Transverse colon (tissue), 4 donors: Measurements from ENCODE around the gene FCHO2. TPM values are rescaled to one million over a fixed set of nuclear protein-coding genes. Genes with fewer than 3 reads are reported as not detected.
A peak's percentile ranks its signal among the peaks of the same experiment; 100 is the strongest.

Experiments used
- DNase-seq: peaks from one replicate; pipeline ENCODE4 v3.0.0-alpha.2; 2019
- H3K27ac ChIP-seq, 4 donors: fragments of 200-600 bp; sonication (generic); 2 replicates each; pipeline ENCODE4 v1.5.1; 2016 to 2018; ENCODE audit warnings: inconsistent platforms in 4 of 4
- H3K27me3 ChIP-seq: fragments of 200-600 bp; sonication (generic); 2 replicates; pipeline ENCODE4 v1.5.1; 2017; ENCODE audit warnings: inconsistent platforms
- H3K36me3 ChIP-seq, 4 donors: fragments of 200-600 bp; sonication (generic); 2 replicates each; pipeline ENCODE4 v1.5.1; 2017 to 2019; ENCODE audit warnings: inconsistent platforms in 4 of 4
- H3K4me1 ChIP-seq, 4 donors: fragments of 200-600 bp; sonication (generic); 2 replicates each; pipeline ENCODE4 v1.5.1; 2017 to 2020; ENCODE audit warnings: inconsistent platforms in 4 of 4
- H3K4me3 ChIP-seq, 4 donors: fragments of 200-600 bp; sonication (generic); 1 replicate in 1 of 4; 2 replicates in 3 of 4; pipeline versions ENCODE4 v1.5.1 to v1.6.1; 2017 to 2019; ENCODE audit warnings: inconsistent platforms in 4 of 4
- H3K9me3 ChIP-seq, 2 donors: fragments of 200-600 bp; sonication (generic); 2 replicates each; pipeline ENCODE4 v1.5.1; 2017 to 2019; ENCODE audit warnings: inconsistent platforms in 2 of 2
- CTCF ChIP-seq, 5 experiments: fragments of 200-600 bp in 3 of 5; fragments of 450-650 bp in 2 of 5; sonication (generic) in 3 of 5; IDR thresholded peaks; 1 replicate in 2 of 5; 2 replicates in 3 of 5; pipeline ENCODE4 v1.5.1; 2016 to 2017; ENCODE audit warnings: antibody characterized with exemption in 5 of 5, inconsistent platforms in 3 of 5, mild to moderate bottlenecking in 2 of 5, moderate library complexity in 1 of 5
- EP300 ChIP-seq: sonication (generic); formaldehyde crosslinking; IDR thresholded peaks from one replicate; pipeline ENCODE4 v1.6.1; 2017; ENCODE audit warnings: antibody characterized with exemption, low read depth
- POLR2A ChIP-seq: fragments of 450-650 bp; IDR thresholded peaks from one replicate; pipeline ENCODE4 v1.6.1; 2016; ENCODE audit warnings: antibody characterized with exemption, mild to moderate bottlenecking, moderate library complexity
- POLR2AphosphoS5 ChIP-seq, 3 donors: sonication (generic); formaldehyde crosslinking; IDR thresholded peaks; one replicate each; pipeline ENCODE4 v1.6.1; 2016; ENCODE audit warnings: antibody characterized with exemption in 3 of 3
- WGBS, 2 donors: methylation state at CpG; one replicate each; pipeline ENCODE4 v1.1.5; 2018; ENCODE audit warnings: low coverage in 1 of 2; 5-methylcytosine and 5-hydroxymethylcytosine counted together
- in situ Hi-C, 4 donors: fragments of 200-750 bp; cut with MboI; loops; one replicate each; pipeline versions ENCODE4 v1.15.0 to v1.15.1; 2017; ENCODE audit warnings: low sequenced_read_pairs in 3 of 4, low pct_ligation_motif_present in 1 of 4, low pct_unique_long_range_greater_than_20kb in 1 of 4
- intact Hi-C: fragments of 100-400 bp; cut with DNase I; formaldehyde crosslinking; loops from one replicate; pipeline ENCODE4 v1.15.1; 2023; ENCODE audit warnings: low total_unique reads
- total RNA-seq, 4 donors: library from RNA; depleted of rRNA; stranded (reverse); fragments of >200 nt; gene quantifications; one replicate each; pipeline ENCODE4 v1.1.0, GENCODE V29; 2016

The FCHO2 gene
- total RNA-seq, 4 donors from 2014 or later, result 25.8 to 45.4 (median 29.2) TPM

- Histone ChIP-seq H3K27ac (peak overlapping the region; percentile 96 to 97 (median 97)), H3K4me1 (peaks cover 4 to 48% (median 23%) of the 10 kb centered on the region in 4 donors), H3K27me3 (no peaks in the 10 kb centered on the region), H3K9me3 (no peaks in the 10 kb centered on the region), H3K36me3 (no peaks in the 10 kb centered on the region), H3K4me3 (no peak overlapping the region)
- 92 to 93% methylated on average over 3 to 7 of the region's 7 CpGs for WGBS, 2 donors
- no peak for DNase-seq
- in situ Hi-C loops, result loop anchor here in 1 of 4 donors (10.0 kb wide), 1 partner anchor 250 kb away; no protein-coding TSS in a partner anchor
- intact Hi-C loops, result no loop called here
- TF ChIP-seq POLR2A (no peak), POLR2AphosphoS5 (IDR thresholded peaks at IDR 0.05) (no peak), CTCF (IDR thresholded peaks at IDR 0.05) (no peak), EP300 (no peak)
Observed at GRCh38 chr5:72954389-72954788, 1.5 kb upstream of the FCHO2 start.

GRCh38 chr5:72955143-72955767 is 586 bp upstream of the FCHO2 start:
- H3K4me1 ChIP-seq, result peaks cover 4 to 50% (median 23%) of the 10 kb centered on the region in 4 donors

GRCh38 chr5:72956324-72957140 is 691 bp downstream of the FCHO2 start:
- Histone ChIP-seq H3K27me3 (no peaks in the 10 kb centered on the region), H3K4me3 (peak overlapping the region; percentile 82 to 93 (median 90)), H3K27ac (peak overlapping the region; percentile 96 to 97 (median 97)), H3K9me3 (no peaks in the 10 kb centered on the region), H3K4me1 (peaks cover 4 to 48% (median 22%) of the 10 kb centered on the region in 4 donors), H3K36me3 (no peaks in the 10 kb centered on the region)
- in situ Hi-C loops (loop anchor here in 1 of 4 donors (10.0 kb wide), 1 partner anchor 248 kb away; no protein-coding TSS in a partner anchor), intact Hi-C loops (no loop called here)
- DNase-seq, result peak; percentile 51
- TF ChIP-seq POLR2AphosphoS5 (IDR thresholded peaks at IDR 0.05), result peak in 1 of 3 donors; percentile 22
- no peak for TF ChIP-seq EP300
- peak; percentile 0 for TF ChIP-seq POLR2A
- 2% methylated on average over 6 to 22 of the region's 51 CpGs for WGBS, 2 donors

More at GRCh38 chr5:72955143-72955767, 586 bp upstream of the FCHO2 start:
- Histone ChIP-seq H3K4me3 (peak overlapping the region; percentile 36 to 93 (median 86)), H3K27me3 (no peaks in the 10 kb centered on the region), H3K9me3 (no peaks in the 10 kb centered on the region), H3K27ac (peak overlapping the region; percentile 96 to 97 (median 97)), H3K36me3 (no peaks in the 10 kb centered on the region)
- DNase-seq, result peak; percentile 78
- WGBS, 2 donors, result 9 to 43% methylated on average over 2 to 32 of the region's 33 CpGs
- intact Hi-C loops (no loop called here), in situ Hi-C loops (loop anchor here in 1 of 4 donors (10.0 kb wide), 1 partner anchor 250 kb away; no protein-coding TSS in a partner anchor)
- TF ChIP-seq POLR2AphosphoS5 (IDR thresholded peaks at IDR 0.05), result no peak

- Histone ChIP-seq H3K36me3 (no peaks in the 10 kb centered on the region), H3K4me1 (peaks cover 4 to 40% (median 18%) of the 10 kb centered on the region in 4 donors), H3K9me3 (no peaks in the 10 kb centered on the region), H3K4me3 (peak overlapping the region in 3 of 4 donors; percentile 82 to 93 (median 90)), H3K27me3 (no peaks in the 10 kb centered on the region), H3K27ac (peak overlapping the region; percentile 96 to 97 (median 97))
- intact Hi-C loops, result no loop called here
- in situ Hi-C loops, result loop anchor here in 1 of 4 donors (10.0 kb wide), 1 partner anchor 247 kb away; no protein-coding TSS in a partner anchor
- 78% methylated on average over 1 of the region's 1 CpG; no CpG with 5 or more reads in 1 of the 2 donors for WGBS, 2 donors
- DNase-seq, result no peak
- no peak for TF ChIP-seq EP300
- TF ChIP-seq POLR2A, result no peak
- TF ChIP-seq CTCF (IDR thresholded peaks at IDR 0.05), result no peak
- no peak for TF ChIP-seq POLR2AphosphoS5 (IDR thresholded peaks at IDR 0.05)
Observed at GRCh38 chr5:72957337-72957736, 1.5 kb downstream of the FCHO2 start.
